CD4-positive, alpha-beta T cell (primary cell): ENCODE results near the gene SLC26A4. TPM values are rescaled to one million over a fixed set of nuclear protein-coding genes. Genes with fewer than 3 reads are reported as not detected.

Experiments used
- ATAC-seq: fragments of 200-7000 bp; cut with Tn5 transposase; one replicate; pipeline ENCODE4 v1.10.0; 2022; ENCODE audit warnings: mild to moderate bottlenecking; ENCODE audit not compliant: poor library complexity
- CTCF ChIA-PET: fragments of 350-600 bp; sonication (Branson Sonifier 250); formaldehyde crosslinking; loops from one replicate; lab custom pipeline; 2021; ENCODE audit warnings: antibody characterized with exemption, inconsistent platforms; lab: Charles Lee
- POLR2A ChIA-PET: fragments of 350-600 bp; sonication (Branson Sonifier 250); formaldehyde crosslinking; loops from one replicate; lab custom pipeline; 2021; ENCODE audit warnings: antibody characterized with exemption, inconsistent platforms; lab: Charles Lee
- DNase-seq, 14 experiments: peaks; one replicate each; pipeline ENCODE4 v3.0.0-alpha.2; 2013 to 2020; ENCODE audit warnings: mixed read lengths in 2 of 14
- H3K27ac ChIP-seq, 2 donors: one replicate each; pipeline versions ENCODE4 v1.5.1 to v1.7.0; 2013; ENCODE audit warnings: low read length in 2 of 2, low read depth in 1 of 2, mild to moderate bottlenecking in 1 of 2
- H3K27me3 ChIP-seq, 2 experiments: 1 replicate in 1 of 2; 2 replicates in 1 of 2; pipeline versions ENCODE4 v1.6.1 to v1.7.0; 2013; ENCODE audit warnings: low read length in 2 of 2, control low read depth in 1 of 2, mild to moderate bottlenecking in 1 of 2, moderate library complexity in 1 of 2; ENCODE audit not compliant: insufficient read depth in 2 of 2, control insufficient read depth in 1 of 2
- H3K36me3 ChIP-seq: one replicate; pipeline ENCODE4 v1.6.1; 2013; ENCODE audit warnings: low read length, control low read depth; ENCODE audit not compliant: insufficient read depth
- H3K4me1 ChIP-seq: one replicate; pipeline ENCODE4 v1.6.1; 2013; ENCODE audit warnings: low read length, control low read depth; ENCODE audit not compliant: insufficient read depth
- H3K4me3 ChIP-seq: one replicate; pipeline ENCODE4 v1.5.1; 2013; ENCODE audit warnings: mild to moderate bottlenecking, low read length, moderate library complexity
- H3K9me3 ChIP-seq, 2 experiments: 1 replicate in 1 of 2; 2 replicates in 1 of 2; pipeline versions ENCODE4 v1.6.1 to v1.7.0; 2013; ENCODE audit warnings: low read length in 2 of 2, mild to moderate bottlenecking in 2 of 2, control low read depth in 1 of 2, moderate library complexity in 1 of 2; ENCODE audit not compliant: control insufficient read depth in 1 of 2, insufficient read depth in 1 of 2
- H3K27ac Mint-ChIP-seq: one replicate; pipeline ENCODE4 v1.8.0; 2020; ENCODE audit warnings: mixed read lengths
- H3K27me3 Mint-ChIP-seq: one replicate; pipeline ENCODE4 v1.8.0; 2021; ENCODE audit warnings: mixed read lengths
- H3K36me3 Mint-ChIP-seq: one replicate; pipeline ENCODE4 v1.8.0; 2021; ENCODE audit warnings: low read depth, mixed read lengths
- H3K4me1 Mint-ChIP-seq: one replicate; pipeline ENCODE4 v1.8.0; 2021; ENCODE audit warnings: low read depth, mixed read lengths
- H3K4me3 Mint-ChIP-seq: one replicate; pipeline ENCODE4 v1.8.0; 2020; ENCODE audit warnings: mild to moderate bottlenecking, mixed read lengths
- H3K9me3 Mint-ChIP-seq: one replicate; pipeline ENCODE4 v1.8.0; 2020; ENCODE audit warnings: mixed read lengths
- intact Hi-C, 2 experiments: fragments of 100-400 bp; cut with DNase I in 1 of 2; cut with micrococcal nuclease in 1 of 2; formaldehyde crosslinking; loops; one replicate each; pipeline versions ENCODE4 v1.15.1 to v1.9.0; 2023 to 2025; cut with DNase I, micrococcal nuclease
- total RNA-seq, 174 experiments: library from RNA in 2 of 174; stranded (reverse) in 2 of 174; gene quantifications; one replicate each; pipeline ENCODE4 v1.2.3 and lab custom pipeline; 2021 to 2026
- TF ChIP-seq, protein P1 (sequence below): fragments of 200-600 bp; IDR thresholded peaks from one replicate; pipeline ENCODE4 v1.8.0; 2022; ENCODE audit warnings: antibody characterized with exemption, mild to moderate bottlenecking

The SLC26A4 gene
- total RNA-seq, 2 experiments from 2014 or later = not detected

DNA sequence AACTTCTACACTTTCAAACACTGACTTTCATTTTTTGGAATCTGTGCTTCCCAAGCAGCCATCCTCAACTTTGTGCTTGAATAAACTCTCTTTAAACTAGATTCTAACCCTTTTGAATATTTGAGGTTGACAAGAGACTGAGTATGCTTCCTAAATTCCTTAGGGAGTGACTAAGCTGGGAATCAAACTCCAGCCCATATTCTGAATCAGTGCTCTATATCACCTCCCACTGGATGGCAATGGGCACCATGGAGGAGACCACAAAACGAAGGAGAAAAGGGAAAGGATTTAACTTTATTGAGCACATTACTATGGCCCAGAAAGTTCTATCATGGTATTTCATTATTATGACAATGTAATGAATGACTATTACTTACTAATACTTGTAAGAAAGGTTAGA is 17.2 kb upstream of the SLC26A4 start:
- Mint-ChIP-seq H3K36me3 (no peaks in the 10 kb centered on the region), H3K27me3 (peaks cover 14% of the 10 kb centered on the region), H3K9me3 (no peaks in the 10 kb centered on the region), H3K27ac (no peak overlapping the region), H3K4me3 (no peak overlapping the region), H3K4me1 (no peaks in the 10 kb centered on the region)
- POLR2A ChIA-PET = no interaction called here
- Histone ChIP-seq H3K36me3 (no peaks in the 10 kb centered on the region), H3K4me3 (no peak overlapping the region), H3K27me3 (peaks cover 0 to 2% of the 10 kb centered on the region in 2 experiments), H3K27ac (no peak overlapping the region), H3K4me1 (no peaks in the 10 kb centered on the region), H3K9me3 (no peaks in the 10 kb centered on the region)
- ATAC-seq (no peak), DNase-seq (no peak)
- CTCF ChIA-PET = no interaction called here
- TF ChIP-seq, protein P1, sequence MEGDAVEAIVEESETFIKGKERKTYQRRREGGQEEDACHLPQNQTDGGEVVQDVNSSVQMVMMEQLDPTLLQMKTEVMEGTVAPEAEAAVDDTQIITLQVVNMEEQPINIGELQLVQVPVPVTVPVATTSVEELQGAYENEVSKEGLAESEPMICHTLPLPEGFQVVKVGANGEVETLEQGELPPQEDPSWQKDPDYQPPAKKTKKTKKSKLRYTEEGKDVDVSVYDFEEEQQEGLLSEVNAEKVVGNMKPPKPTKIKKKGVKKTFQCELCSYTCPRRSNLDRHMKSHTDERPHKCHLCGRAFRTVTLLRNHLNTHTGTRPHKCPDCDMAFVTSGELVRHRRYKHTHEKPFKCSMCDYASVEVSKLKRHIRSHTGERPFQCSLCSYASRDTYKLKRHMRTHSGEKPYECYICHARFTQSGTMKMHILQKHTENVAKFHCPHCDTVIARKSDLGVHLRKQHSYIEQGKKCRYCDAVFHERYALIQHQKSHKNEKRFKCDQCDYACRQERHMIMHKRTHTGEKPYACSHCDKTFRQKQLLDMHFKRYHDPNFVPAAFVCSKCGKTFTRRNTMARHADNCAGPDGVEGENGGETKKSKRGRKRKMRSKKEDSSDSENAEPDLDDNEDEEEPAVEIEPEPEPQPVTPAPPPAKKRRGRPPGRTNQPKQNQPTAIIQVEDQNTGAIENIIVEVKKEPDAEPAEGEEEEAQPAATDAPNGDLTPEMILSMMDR = no peak
- intact Hi-C loops = no loop called here

- H3K4me3 ChIP-seq = no peak overlapping the region
- ATAC-seq = no peak
- DNase-seq = no peak
- no peaks in the 10 kb centered on the region for H3K4me1 ChIP-seq
- H3K9me3 ChIP-seq = no peaks in the 10 kb centered on the region
- Mint-ChIP-seq H3K27ac (no peak overlapping the region), H3K36me3 (no peaks in the 10 kb centered on the region), H3K4me1 (no peaks in the 10 kb centered on the region), H3K27me3 (peaks cover 14% of the 10 kb centered on the region), H3K9me3 (no peaks in the 10 kb centered on the region), H3K4me3 (no peak overlapping the region)
- no peaks in the 10 kb centered on the region for H3K36me3 ChIP-seq
- TF ChIP-seq, protein P1 = no peak
- no peak overlapping the region for H3K27ac ChIP-seq
- ChIA-PET POLR2A (no interaction called here), CTCF (no interaction called here)
- no peaks in the 10 kb centered on the region for H3K27me3 ChIP-seq
- intact Hi-C loops = no loop called here
These were observed 16.7 kb upstream of the SLC26A4 start for GRCh38 chr7:107643938-107644308.

DNA sequence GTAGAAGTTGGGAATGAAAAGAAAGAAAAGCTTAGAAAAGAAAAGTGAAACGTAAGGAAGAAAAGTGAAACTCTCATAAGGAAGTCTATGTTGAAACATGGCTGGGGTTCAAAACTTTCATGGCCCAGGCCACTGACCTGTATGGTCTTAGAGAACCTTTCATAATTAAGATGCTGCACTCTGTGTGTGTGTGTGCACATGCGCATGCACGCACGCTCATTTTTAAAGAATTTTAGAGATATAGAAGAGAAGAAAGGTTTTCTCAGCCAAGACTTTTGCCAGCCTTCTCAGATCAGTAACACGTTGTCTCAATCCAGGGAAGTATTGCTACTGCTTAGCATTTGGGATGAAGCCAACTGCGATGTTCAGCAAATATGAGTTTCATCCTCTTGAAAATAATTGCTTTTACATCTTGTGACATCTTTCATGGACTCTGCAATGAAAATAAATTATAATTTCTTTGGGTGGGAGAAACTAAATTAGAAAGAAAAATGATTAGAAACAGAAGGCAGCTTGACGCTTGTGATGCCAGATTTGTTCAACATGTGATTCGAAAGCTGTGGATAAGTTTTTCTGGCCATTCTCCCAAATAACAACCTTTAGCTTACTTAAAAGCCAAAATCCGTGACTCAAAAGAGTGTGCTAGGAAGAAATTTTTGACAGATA is 16.2 kb upstream of the SLC26A4 start:
- H3K4me1 Mint-ChIP-seq = no peaks in the 10 kb centered on the region
- intact Hi-C loops = no loop called here
- TF ChIP-seq, protein P1 = no peak
- DNase-seq (no peak), ATAC-seq (no peak)
- peaks cover 15% of the 10 kb centered on the region for H3K27me3 Mint-ChIP-seq
- Histone ChIP-seq H3K9me3 (no peaks in the 10 kb centered on the region), H3K27me3 (no peaks in the 10 kb centered on the region), H3K4me3 (no peak overlapping the region), H3K27ac (no peak overlapping the region), H3K36me3 (no peaks in the 10 kb centered on the region), H3K4me1 (no peaks in the 10 kb centered on the region)
- no peak overlapping the region for H3K27ac Mint-ChIP-seq
- H3K36me3 Mint-ChIP-seq = no peaks in the 10 kb centered on the region
- ChIA-PET CTCF (no interaction called here), POLR2A (no interaction called here)
- no peaks in the 10 kb centered on the region for H3K9me3 Mint-ChIP-seq
- no peak overlapping the region for H3K4me3 Mint-ChIP-seq
